ENCODE results near the gene DNAJC12.

DNA sequence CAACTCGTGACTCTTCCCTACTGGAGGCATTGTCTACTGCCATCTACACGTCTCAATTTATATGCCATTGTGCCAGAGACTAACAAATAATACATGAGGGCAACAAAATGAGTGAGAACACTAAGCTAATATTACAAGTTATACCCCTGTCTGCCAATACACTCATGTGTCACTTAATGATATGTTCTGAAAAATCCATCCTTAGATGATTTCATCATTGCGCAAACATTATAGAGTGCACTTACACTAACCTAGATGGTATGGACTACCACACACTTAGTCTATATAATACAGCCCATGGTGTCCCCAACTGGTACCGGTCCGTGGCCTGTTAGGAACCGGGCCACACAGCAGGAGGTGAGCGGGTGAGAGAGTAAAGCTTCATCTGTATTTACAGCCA, 77.7 kb downstream of the DNAJC12 start:
- TF ChIP-seq, protein P1, sequence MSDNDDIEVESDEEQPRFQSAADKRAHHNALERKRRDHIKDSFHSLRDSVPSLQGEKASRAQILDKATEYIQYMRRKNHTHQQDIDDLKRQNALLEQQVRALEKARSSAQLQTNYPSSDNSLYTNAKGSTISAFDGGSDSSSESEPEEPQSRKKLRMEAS (IDR thresholded peaks at IDR 0.05), result no peak
- TF ChIP-seq, protein P2, sequence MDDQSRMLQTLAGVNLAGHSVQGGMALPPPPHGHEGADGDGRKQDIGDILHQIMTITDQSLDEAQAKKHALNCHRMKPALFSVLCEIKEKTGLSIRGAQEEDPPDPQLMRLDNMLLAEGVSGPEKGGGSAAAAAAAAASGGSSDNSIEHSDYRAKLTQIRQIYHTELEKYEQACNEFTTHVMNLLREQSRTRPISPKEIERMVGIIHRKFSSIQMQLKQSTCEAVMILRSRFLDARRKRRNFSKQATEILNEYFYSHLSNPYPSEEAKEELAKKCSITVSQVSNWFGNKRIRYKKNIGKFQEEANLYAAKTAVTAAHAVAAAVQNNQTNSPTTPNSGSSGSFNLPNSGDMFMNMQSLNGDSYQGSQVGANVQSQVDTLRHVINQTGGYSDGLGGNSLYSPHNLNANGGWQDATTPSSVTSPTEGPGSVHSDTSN (IDR thresholded peaks at IDR 0.05), result no peak
- TF ChIP-seq, protein P3, sequence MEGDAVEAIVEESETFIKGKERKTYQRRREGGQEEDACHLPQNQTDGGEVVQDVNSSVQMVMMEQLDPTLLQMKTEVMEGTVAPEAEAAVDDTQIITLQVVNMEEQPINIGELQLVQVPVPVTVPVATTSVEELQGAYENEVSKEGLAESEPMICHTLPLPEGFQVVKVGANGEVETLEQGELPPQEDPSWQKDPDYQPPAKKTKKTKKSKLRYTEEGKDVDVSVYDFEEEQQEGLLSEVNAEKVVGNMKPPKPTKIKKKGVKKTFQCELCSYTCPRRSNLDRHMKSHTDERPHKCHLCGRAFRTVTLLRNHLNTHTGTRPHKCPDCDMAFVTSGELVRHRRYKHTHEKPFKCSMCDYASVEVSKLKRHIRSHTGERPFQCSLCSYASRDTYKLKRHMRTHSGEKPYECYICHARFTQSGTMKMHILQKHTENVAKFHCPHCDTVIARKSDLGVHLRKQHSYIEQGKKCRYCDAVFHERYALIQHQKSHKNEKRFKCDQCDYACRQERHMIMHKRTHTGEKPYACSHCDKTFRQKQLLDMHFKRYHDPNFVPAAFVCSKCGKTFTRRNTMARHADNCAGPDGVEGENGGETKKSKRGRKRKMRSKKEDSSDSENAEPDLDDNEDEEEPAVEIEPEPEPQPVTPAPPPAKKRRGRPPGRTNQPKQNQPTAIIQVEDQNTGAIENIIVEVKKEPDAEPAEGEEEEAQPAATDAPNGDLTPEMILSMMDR (IDR thresholded peaks at IDR 0.05), result no peak
- TF ChIP-seq, protein P4, sequence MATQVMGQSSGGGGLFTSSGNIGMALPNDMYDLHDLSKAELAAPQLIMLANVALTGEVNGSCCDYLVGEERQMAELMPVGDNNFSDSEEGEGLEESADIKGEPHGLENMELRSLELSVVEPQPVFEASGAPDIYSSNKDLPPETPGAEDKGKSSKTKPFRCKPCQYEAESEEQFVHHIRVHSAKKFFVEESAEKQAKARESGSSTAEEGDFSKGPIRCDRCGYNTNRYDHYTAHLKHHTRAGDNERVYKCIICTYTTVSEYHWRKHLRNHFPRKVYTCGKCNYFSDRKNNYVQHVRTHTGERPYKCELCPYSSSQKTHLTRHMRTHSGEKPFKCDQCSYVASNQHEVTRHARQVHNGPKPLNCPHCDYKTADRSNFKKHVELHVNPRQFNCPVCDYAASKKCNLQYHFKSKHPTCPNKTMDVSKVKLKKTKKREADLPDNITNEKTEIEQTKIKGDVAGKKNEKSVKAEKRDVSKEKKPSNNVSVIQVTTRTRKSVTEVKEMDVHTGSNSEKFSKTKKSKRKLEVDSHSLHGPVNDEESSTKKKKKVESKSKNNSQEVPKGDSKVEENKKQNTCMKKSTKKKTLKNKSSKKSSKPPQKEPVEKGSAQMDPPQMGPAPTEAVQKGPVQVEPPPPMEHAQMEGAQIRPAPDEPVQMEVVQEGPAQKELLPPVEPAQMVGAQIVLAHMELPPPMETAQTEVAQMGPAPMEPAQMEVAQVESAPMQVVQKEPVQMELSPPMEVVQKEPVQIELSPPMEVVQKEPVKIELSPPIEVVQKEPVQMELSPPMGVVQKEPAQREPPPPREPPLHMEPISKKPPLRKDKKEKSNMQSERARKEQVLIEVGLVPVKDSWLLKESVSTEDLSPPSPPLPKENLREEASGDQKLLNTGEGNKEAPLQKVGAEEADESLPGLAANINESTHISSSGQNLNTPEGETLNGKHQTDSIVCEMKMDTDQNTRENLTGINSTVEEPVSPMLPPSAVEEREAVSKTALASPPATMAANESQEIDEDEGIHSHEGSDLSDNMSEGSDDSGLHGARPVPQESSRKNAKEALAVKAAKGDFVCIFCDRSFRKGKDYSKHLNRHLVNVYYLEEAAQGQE (IDR thresholded peaks at IDR 0.05), result no peak
- TF ChIP-seq, protein P5, sequence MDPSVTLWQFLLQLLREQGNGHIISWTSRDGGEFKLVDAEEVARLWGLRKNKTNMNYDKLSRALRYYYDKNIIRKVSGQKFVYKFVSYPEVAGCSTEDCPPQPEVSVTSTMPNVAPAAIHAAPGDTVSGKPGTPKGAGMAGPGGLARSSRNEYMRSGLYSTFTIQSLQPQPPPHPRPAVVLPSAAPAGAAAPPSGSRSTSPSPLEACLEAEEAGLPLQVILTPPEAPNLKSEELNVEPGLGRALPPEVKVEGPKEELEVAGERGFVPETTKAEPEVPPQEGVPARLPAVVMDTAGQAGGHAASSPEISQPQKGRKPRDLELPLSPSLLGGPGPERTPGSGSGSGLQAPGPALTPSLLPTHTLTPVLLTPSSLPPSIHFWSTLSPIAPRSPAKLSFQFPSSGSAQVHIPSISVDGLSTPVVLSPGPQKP (IDR thresholded peaks at IDR 0.05; ENCODE audit: low read depth, low read length), result no peak
- TF ChIP-seq HOXB5 (CRISPR knock-in tag; IDR thresholded peaks at IDR 0.05), result no peak
- TF ChIP-seq POLR2A (IDR thresholded peaks at IDR 0.05; ENCODE audit: low read length), result no peak

All from A549 (cell line).